ENCODE results near the gene LEP.
"Not testable (repeated sequence)": the region's sequence is repeated elsewhere in the genome, so short reads cannot be mapped to it uniquely, and the experiment has no call there.

DNA sequence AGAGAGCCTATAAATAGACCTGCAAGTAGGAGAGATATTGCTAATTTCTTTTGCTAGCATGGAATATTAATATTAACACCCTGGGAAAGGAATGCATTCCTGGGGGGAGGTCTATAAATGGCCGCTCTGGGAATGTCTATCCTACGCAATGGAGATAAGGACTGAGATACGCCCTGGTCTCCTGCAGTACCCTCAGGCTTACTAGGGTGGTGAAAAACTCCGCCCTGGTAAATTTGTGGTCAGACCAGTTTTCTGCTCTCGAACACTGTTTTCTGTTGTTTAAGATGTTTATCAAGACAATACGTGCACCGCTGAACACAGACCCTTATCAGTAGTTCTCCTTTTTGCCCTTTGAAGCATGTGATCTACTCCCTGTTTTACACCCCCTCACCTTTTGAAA lies 1.9 kb upstream of the LEP start:
- TF ChIP-seq, protein P1, sequence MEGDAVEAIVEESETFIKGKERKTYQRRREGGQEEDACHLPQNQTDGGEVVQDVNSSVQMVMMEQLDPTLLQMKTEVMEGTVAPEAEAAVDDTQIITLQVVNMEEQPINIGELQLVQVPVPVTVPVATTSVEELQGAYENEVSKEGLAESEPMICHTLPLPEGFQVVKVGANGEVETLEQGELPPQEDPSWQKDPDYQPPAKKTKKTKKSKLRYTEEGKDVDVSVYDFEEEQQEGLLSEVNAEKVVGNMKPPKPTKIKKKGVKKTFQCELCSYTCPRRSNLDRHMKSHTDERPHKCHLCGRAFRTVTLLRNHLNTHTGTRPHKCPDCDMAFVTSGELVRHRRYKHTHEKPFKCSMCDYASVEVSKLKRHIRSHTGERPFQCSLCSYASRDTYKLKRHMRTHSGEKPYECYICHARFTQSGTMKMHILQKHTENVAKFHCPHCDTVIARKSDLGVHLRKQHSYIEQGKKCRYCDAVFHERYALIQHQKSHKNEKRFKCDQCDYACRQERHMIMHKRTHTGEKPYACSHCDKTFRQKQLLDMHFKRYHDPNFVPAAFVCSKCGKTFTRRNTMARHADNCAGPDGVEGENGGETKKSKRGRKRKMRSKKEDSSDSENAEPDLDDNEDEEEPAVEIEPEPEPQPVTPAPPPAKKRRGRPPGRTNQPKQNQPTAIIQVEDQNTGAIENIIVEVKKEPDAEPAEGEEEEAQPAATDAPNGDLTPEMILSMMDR (IDR thresholded peaks at IDR 0.05): not testable (repeated sequence)
- TF ChIP-seq POLR2A (IDR thresholded peaks at IDR 0.05): not testable (repeated sequence)
